Neural cell (in vitro differentiated cells): ENCODE measurements around the gene LRRTM3. TPM values are rescaled to one million over a fixed set of nuclear protein-coding genes. Genes with fewer than 3 reads are reported as not detected.

ENCODE experiments used
- H2AFZ ChIP-seq: fragments of 200-600, 300-800 bp; sonication (generic), shearing (Covaris generic); 2 replicates; pipeline ENCODE4 v1.6.0; 2014; ENCODE audit warnings: low read depth, mild to moderate bottlenecking, antibody characterized with exemption, low read length, moderate library complexity
- H3F3A ChIP-seq: fragments of 200-600 bp; shearing (Covaris generic); 2 replicates; pipeline ENCODE4 v1.6.1; 2016; ENCODE audit warnings: mild to moderate bottlenecking, moderate library complexity, mixed read lengths, antibody characterized with exemption, low read length; ENCODE audit not compliant: insufficient read depth, poor library complexity, severe bottlenecking
- H3K27ac ChIP-seq: fragments of 200-600, 300-800 bp; sonication (generic), shearing (Covaris generic); 2 replicates; pipeline ENCODE4 v1.5.1; 2014; ENCODE audit warnings: mild to moderate bottlenecking, low read length, moderate library complexity
- H3K27me3 ChIP-seq: fragments of 300-800, 200-600 bp; sonication (generic), shearing (Covaris generic); 2 replicates; pipeline ENCODE4 v1.6.0; 2014; ENCODE audit warnings: mild to moderate bottlenecking, low read depth, low read length, moderate library complexity; ENCODE audit not compliant: insufficient read depth
- H3K36me3 ChIP-seq: fragments of 300-800, 200-600 bp; sonication (generic), shearing (Covaris generic); 2 replicates; pipeline ENCODE4 v1.5.1; 2014; ENCODE audit warnings: mild to moderate bottlenecking, antibody characterized with exemption, low read length, moderate library complexity; ENCODE audit not compliant: insufficient read depth
- H3K4me2 ChIP-seq: fragments of 300-800, 200-600 bp; sonication (generic), shearing (Covaris generic); 2 replicates; pipeline ENCODE4 v1.6.0; 2014; ENCODE audit warnings: mild to moderate bottlenecking, low read length
- H3K4me3 ChIP-seq: fragments of 300-800, 200-600 bp; sonication (generic), shearing (Covaris generic); 2 replicates; pipeline ENCODE4 v1.5.1; 2014; ENCODE audit warnings: mild to moderate bottlenecking, low read length, moderate library complexity
- H3K79me2 ChIP-seq: fragments of 200-600 bp; shearing (Covaris generic); replicated peaks from 2 replicates; pipeline ENCODE4 v1.6.0; 2014; ENCODE audit warnings: mild to moderate bottlenecking, low read length, moderate library complexity; ENCODE audit not compliant: insufficient read depth
- H3K9ac ChIP-seq: fragments of 300-800, 200-600 bp; sonication (generic), shearing (Covaris generic); 2 replicates; pipeline ENCODE4 v1.6.1; 2016; ENCODE audit warnings: mild to moderate bottlenecking, low read length, mixed read lengths
- H3K9me2 ChIP-seq: fragments of 200-600 bp; shearing (Covaris generic); 2 replicates; pipeline ENCODE4 v1.6.1; 2016; ENCODE audit warnings: mild to moderate bottlenecking, low read length, mixed read lengths; ENCODE audit not compliant: insufficient read depth
- H3K9me3 ChIP-seq: fragments of 200-600, 300-800 bp; sonication (generic), shearing (Covaris generic); 2 replicates; pipeline ENCODE4 v1.6.1; 2016; ENCODE audit warnings: mild to moderate bottlenecking, mixed run types, low read length, moderate library complexity, mixed read lengths
- H4K20me1 ChIP-seq: fragments of 200-600 bp; shearing (Covaris generic); 2 replicates; pipeline ENCODE4 v1.6.1; 2016; ENCODE audit warnings: mild to moderate bottlenecking, mixed run types; ENCODE audit not compliant: insufficient read depth
- CTCF ChIP-seq: fragments of 450-650 bp; IDR thresholded peaks from 2 replicates; pipeline ENCODE4 v1.5.1; 2014; ENCODE audit warnings: antibody characterized with exemption, mild to moderate bottlenecking, moderate library complexity; ENCODE audit not compliant: poor library complexity, severe bottlenecking
- EP300 ChIP-seq: fragments of 450-650 bp; conservative IDR thresholded peaks from 2 replicates; pipeline ENCODE4 v1.6.1; 2014; ENCODE audit warnings: antibody characterized with exemption, mild to moderate bottlenecking, moderate library complexity; ENCODE audit not compliant: poor library complexity, severe bottlenecking
- EZH2 ChIP-seq: fragments of 200-600, 300-800 bp; shearing (Covaris generic), sonication (generic); IDR thresholded peaks from 2 replicates; pipeline ENCODE4 v1.6.1; 2014; ENCODE audit warnings: antibody characterized with exemption, low read length, borderline replicate concordance, mild to moderate bottlenecking; ENCODE audit not compliant: insufficient read depth, poor library complexity, severe bottlenecking
- MXI1 ChIP-seq: fragments of 450-650 bp; conservative IDR thresholded peaks from 2 replicates; pipeline ENCODE4 v1.6.1; 2014; ENCODE audit warnings: antibody characterized with exemption, mild to moderate bottlenecking; ENCODE audit not compliant: poor library complexity, severe bottlenecking
- POLR2AphosphoS5 ChIP-seq: IDR thresholded peaks from 2 replicates; pipeline ENCODE4 v1.6.1; 2012
- RAD21 ChIP-seq: fragments of 450-650 bp; conservative IDR thresholded peaks from 2 replicates; pipeline ENCODE4 v1.6.1; 2014; ENCODE audit warnings: antibody characterized with exemption, mild to moderate bottlenecking, moderate library complexity
- REST ChIP-seq: IDR thresholded peaks from 2 replicates; pipeline ENCODE4 v1.6.1; 2012; ENCODE audit warnings: borderline replicate concordance
- SMC3 ChIP-seq: fragments of 450-650 bp; conservative IDR thresholded peaks from 2 replicates; pipeline ENCODE4 v1.6.1; 2014; ENCODE audit warnings: antibody characterized with exemption, mild to moderate bottlenecking, moderate library complexity; ENCODE audit not compliant: poor library complexity
- TAF1 ChIP-seq: IDR thresholded peaks from 2 replicates; pipeline ENCODE4 v1.6.1; 2012; ENCODE audit warnings: low read depth
- polyA plus RNA-seq: library from polyadenylated mRNA; depleted of rRNA; stranded (reverse); fragments of >200 nt; gene quantifications from 2 replicates; pipeline ENCODE4 v1.2.3, GENCODE V29; 2014

The LRRTM3 gene
- polyA plus RNA-seq, 1 donor from 2014 or later = 3.2 TPM

GRCh38 chr10:67098461-67098860 lies 172.6 kb downstream of the LRRTM3 start:
- TF ChIP-seq EP300 = no peak
- no peak for TF ChIP-seq TAF1
- no peak overlapping the region for H3K27ac ChIP-seq
- H3K9ac ChIP-seq = no peak overlapping the region
- no peaks in the 10 kb centered on the region for H3K9me2 ChIP-seq
- H3K4me2 ChIP-seq = no peak overlapping the region
- no peaks in the 10 kb centered on the region for H4K20me1 ChIP-seq
- no peak overlapping the region for H3K4me3 ChIP-seq
- no peaks in the 10 kb centered on the region for H3K79me2 ChIP-seq
- no peak overlapping the region for H2AFZ ChIP-seq
- H3F3A ChIP-seq = no peaks in the 10 kb centered on the region
- H3K27me3 ChIP-seq = no peaks in the 10 kb centered on the region
- H3K9me3 ChIP-seq = no peaks in the 10 kb centered on the region
- H3K36me3 ChIP-seq = no peaks in the 10 kb centered on the region

- Histone ChIP-seq H2AFZ (no peak overlapping the region), H3K9ac (no peak overlapping the region), H3K9me3 (no peaks in the 10 kb centered on the region), H3K79me2 (no peaks in the 10 kb centered on the region), H3K4me2 (no peak overlapping the region), H3K27ac (no peak overlapping the region), H3K4me3 (no peak overlapping the region), H3K36me3 (no peaks in the 10 kb centered on the region), H3F3A (no peaks in the 10 kb centered on the region), H4K20me1 (no peaks in the 10 kb centered on the region), H3K27me3 (no peaks in the 10 kb centered on the region), H3K9me2 (no peaks in the 10 kb centered on the region)
- TF ChIP-seq MXI1 (no peak), EP300 (no peak), TAF1 (no peak), REST (no peak), CTCF (no peak), SMC3 (no peak), POLR2AphosphoS5 (no peak), EZH2 (no peak), RAD21 (no peak)
Observed at GRCh38 chr10:67100951-67101350, 175.1 kb downstream of the LRRTM3 start.

GRCh38 chr10:67107670-67108069 lies 181.8 kb downstream of the LRRTM3 start:
- H3K27me3 ChIP-seq = no peaks in the 10 kb centered on the region

More at GRCh38 chr10:67107670-67108069, 181.8 kb downstream of the LRRTM3 start:
- H3K36me3 ChIP-seq = no peaks in the 10 kb centered on the region
- H2AFZ ChIP-seq = no peak overlapping the region
- H3K4me3 ChIP-seq = no peak overlapping the region
- no peak overlapping the region for H3K4me2 ChIP-seq
- no peaks in the 10 kb centered on the region for H4K20me1 ChIP-seq
- no peaks in the 10 kb centered on the region for H3K9me3 ChIP-seq
- H3K27ac ChIP-seq = no peak overlapping the region
- no peak for TF ChIP-seq EP300
- TF ChIP-seq MXI1 = no peak
- TF ChIP-seq RAD21 = no peak
- TF ChIP-seq POLR2AphosphoS5 = no peak
- TF ChIP-seq TAF1 = no peak
- no peak for TF ChIP-seq SMC3
- TF ChIP-seq CTCF = no peak
- TF ChIP-seq EZH2 = no peak
- TF ChIP-seq REST = no peak
- H3K79me2 ChIP-seq = no peaks in the 10 kb centered on the region
- no peaks in the 10 kb centered on the region for H3F3A ChIP-seq
- H3K9me2 ChIP-seq = no peaks in the 10 kb centered on the region
- H3K9ac ChIP-seq = no peak overlapping the region
